Bronchial epithelial cell (primary cell): ENCODE data around the gene OR2T5. TPM values are rescaled to one million over a fixed set of nuclear protein-coding genes. Genes with fewer than 3 reads are reported as not detected.
"Not testable (repeated sequence)": the region's sequence is repeated elsewhere in the genome, so short reads cannot be mapped to it uniquely, and the experiment has no call there.

Experiments used
- DNase-seq: peaks from one replicate; pipeline ENCODE4 v3.0.0-alpha.2; 2010; ENCODE audit warnings: low read depth
- FAIRE-seq: peaks from 2 replicates; lab custom pipeline; 2011; peaks lifted over from hg19 to GRCh38; lab: Jason Lieb, UNC
- H3K27me3 ChIP-seq: 2 replicates; pipeline ENCODE4 v1.5.1; 2011; ENCODE audit warnings: low read length; ENCODE audit not compliant: control insufficient read depth, insufficient read depth
- H3K36me3 ChIP-seq: 2 replicates; pipeline ENCODE4 v1.5.1; 2011; ENCODE audit warnings: low read length; ENCODE audit not compliant: control insufficient read depth, insufficient read depth
- H3K4me3 ChIP-seq: 2 replicates; pipeline ENCODE4 v1.5.1; 2011; ENCODE audit warnings: mild to moderate bottlenecking, low read depth, low read length, control low read depth
- total RNA-seq: library from RNA; depleted of rRNA; stranded (reverse); fragments of >200 nt; gene quantifications from 2 replicates; pipeline ENCODE4 v1.2.1, GENCODE V29; 2014
- TF ChIP-seq, protein P1 (sequence below): IDR thresholded peaks from 2 replicates; pipeline ENCODE4 v1.5.1; 2011; ENCODE audit warnings: mild to moderate bottlenecking, moderate library complexity, low read length, control low read depth, inconsistent platforms; ENCODE audit not compliant: insufficient read depth, severe bottlenecking

Gene OR2T5
- total RNA-seq, 1 donor from 2014 or later: not detected

DNA sequence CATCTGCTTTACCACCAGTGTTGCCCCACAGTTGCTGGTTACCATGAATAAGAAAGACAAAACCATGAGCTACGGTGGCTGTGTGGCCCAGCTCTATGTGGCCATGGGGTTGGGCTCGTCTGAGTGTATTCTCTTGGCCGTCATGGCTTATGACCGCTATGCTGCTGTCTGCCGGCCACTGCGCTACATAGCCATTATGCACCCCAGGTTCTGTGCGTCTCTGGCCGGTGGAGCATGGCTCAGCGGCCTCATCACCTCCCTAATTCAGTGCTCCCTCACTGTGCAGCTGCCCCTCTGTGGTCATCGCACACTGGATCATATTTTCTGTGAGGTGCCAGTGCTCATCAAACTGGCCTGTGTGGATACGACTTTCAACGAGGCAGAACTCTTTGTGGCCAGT is 33.5 kb downstream of the OR2T5 start:
- H3K27me3 ChIP-seq: no peaks in the 10 kb centered on the region
- DNase-seq (no peak), FAIRE-seq (no peak)
- no peaks in the 10 kb centered on the region for H3K36me3 ChIP-seq
- H3K4me3 ChIP-seq: no peak overlapping the region
- TF ChIP-seq, protein P1, sequence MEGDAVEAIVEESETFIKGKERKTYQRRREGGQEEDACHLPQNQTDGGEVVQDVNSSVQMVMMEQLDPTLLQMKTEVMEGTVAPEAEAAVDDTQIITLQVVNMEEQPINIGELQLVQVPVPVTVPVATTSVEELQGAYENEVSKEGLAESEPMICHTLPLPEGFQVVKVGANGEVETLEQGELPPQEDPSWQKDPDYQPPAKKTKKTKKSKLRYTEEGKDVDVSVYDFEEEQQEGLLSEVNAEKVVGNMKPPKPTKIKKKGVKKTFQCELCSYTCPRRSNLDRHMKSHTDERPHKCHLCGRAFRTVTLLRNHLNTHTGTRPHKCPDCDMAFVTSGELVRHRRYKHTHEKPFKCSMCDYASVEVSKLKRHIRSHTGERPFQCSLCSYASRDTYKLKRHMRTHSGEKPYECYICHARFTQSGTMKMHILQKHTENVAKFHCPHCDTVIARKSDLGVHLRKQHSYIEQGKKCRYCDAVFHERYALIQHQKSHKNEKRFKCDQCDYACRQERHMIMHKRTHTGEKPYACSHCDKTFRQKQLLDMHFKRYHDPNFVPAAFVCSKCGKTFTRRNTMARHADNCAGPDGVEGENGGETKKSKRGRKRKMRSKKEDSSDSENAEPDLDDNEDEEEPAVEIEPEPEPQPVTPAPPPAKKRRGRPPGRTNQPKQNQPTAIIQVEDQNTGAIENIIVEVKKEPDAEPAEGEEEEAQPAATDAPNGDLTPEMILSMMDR: no peak

DNA sequence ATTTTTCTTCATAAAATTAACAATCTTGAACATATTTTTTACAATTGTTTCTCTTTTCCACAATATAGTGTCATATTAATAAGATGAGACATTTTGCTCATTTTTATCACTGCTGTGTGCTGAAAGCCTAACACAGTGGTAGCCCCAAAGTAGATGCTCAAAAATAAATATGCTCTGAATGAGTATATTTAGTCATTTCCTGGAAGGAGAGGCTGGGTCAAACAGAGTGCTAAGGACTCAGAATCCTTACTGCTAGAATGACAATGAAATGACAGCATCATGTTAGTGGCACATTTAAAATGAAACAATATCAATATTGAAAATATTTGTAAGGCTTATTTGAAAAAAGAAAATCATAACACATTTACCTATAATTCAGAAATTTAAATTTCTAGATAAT is 49.1 kb downstream of the OR2T5 start:
- not testable (repeated sequence) for H3K36me3 ChIP-seq, DNase-seq, H3K4me3 ChIP-seq, H3K27me3 ChIP-seq, FAIRE-seq

Other genes starting within 250 kb of the OR2T5 start
- gene OR2T33, start 210.6 kb upstream of the OR2T5 start, total RNA-seq: not detected in 2 replicates
- not detected in 2 replicates for gene OR2T12, start 185.2 kb upstream of the OR2T5 start, total RNA-seq
- gene OR2M7, start 164.0 kb upstream of the OR2T5 start, total RNA-seq: not detected in 2 replicates
- gene OR14C36, start 139.8 kb upstream of the OR2T5 start, total RNA-seq: not detected in 2 replicates
- not detected in 2 replicates for gene OR2T4, start 126.9 kb upstream of the OR2T5 start, total RNA-seq
- gene OR2T6, start 112.8 kb upstream of the OR2T5 start, total RNA-seq: not detected in 2 replicates
- gene OR2T1, start 85.5 kb upstream of the OR2T5 start, total RNA-seq: not detected in 2 replicates
- not detected in 2 replicates for gene OR2T2, start 43.0 kb upstream of the OR2T5 start, total RNA-seq
- not detected in 2 replicates for gene OR2T3, start 15.2 kb upstream of the OR2T5 start, total RNA-seq
- not detected in 2 replicates for gene OR2G6, start 19.5 kb downstream of the OR2T5 start, total RNA-seq
- gene OR2T29, start 74.2 kb downstream of the OR2T5 start, total RNA-seq: not detected in 2 replicates
- not detected in 2 replicates for gene OR2T34, start 86.2 kb downstream of the OR2T5 start, total RNA-seq
- 0.13 TPM in 1 of 2 replicates, not detected in the other for gene OR2T10, start 109.1 kb downstream of the OR2T5 start, total RNA-seq
- not detected in 2 replicates for gene OR2T11, start 146.5 kb downstream of the OR2T5 start, total RNA-seq
- not detected in 2 replicates for gene OR2T35, start 156.7 kb downstream of the OR2T5 start, total RNA-seq
- gene OR2T27, start 166.9 kb downstream of the OR2T5 start, total RNA-seq: not detected in 2 replicates
- gene OR14I1, start 214.2 kb downstream of the OR2T5 start, total RNA-seq: not detected in 2 replicates